NB4 (cell line): ENCODE measurements around the gene ANKS1B.

Experiments used
- DNase-seq: peaks from one replicate; pipeline ENCODE4 v3.0.0; 2010; ENCODE audit warnings: low read depth
- H3K4me3 ChIP-seq: one replicate; pipeline ENCODE4 v1.5.1; 2011; ENCODE audit warnings: mild to moderate bottlenecking, low read depth, low read length, moderate library complexity
- CTCF ChIP-seq: IDR thresholded peaks from one replicate; pipeline ENCODE4 v1.5.1; 2012; ENCODE audit warnings: low read depth, low read length
- MAX ChIP-seq: IDR thresholded peaks from 2 replicates; pipeline ENCODE4 v1.6.1; 2011; ENCODE audit warnings: low read depth, low read length
- MYC ChIP-seq: IDR thresholded peaks from 2 replicates; pipeline ENCODE4 v1.6.1; 2011; ENCODE audit warnings: low read depth, low read length
- POLR2A ChIP-seq: IDR thresholded peaks from 2 replicates; pipeline ENCODE4 v1.6.1; 2011; ENCODE audit warnings: mild to moderate bottlenecking; ENCODE audit not compliant: insufficient read length; ENCODE audit errors: extremely low read depth

Gene ANKS1B

GRCh38 chr12:99110868-99111267 lies 873.9 kb downstream of the ANKS1B start:
- no peak for TF ChIP-seq CTCF
- TF ChIP-seq MYC = no peak
- TF ChIP-seq POLR2A = no peak
- TF ChIP-seq MAX = no peak
- no peak for DNase-seq
- H3K4me3 ChIP-seq = no peak overlapping the region

- DNase-seq = no peak
- TF ChIP-seq CTCF (no peak), MAX (no peak), MYC (no peak), POLR2A (no peak)
- no peak overlapping the region for H3K4me3 ChIP-seq
Observed at GRCh38 chr12:99110212-99110611, 874.5 kb downstream of the ANKS1B start.

GRCh38 chr12:99108924-99109323 lies 875.8 kb downstream of the ANKS1B start:
- no peak overlapping the region for H3K4me3 ChIP-seq
- no peak for DNase-seq

GRCh38 chr12:99099786-99100185 lies 885.0 kb downstream of the ANKS1B start:
- no peak for DNase-seq
- H3K4me3 ChIP-seq = no peak overlapping the region
- TF ChIP-seq MAX (no peak), POLR2A (no peak), CTCF (no peak), MYC (no peak)

More at GRCh38 chr12:99108924-99109323, 875.8 kb downstream of the ANKS1B start:
- no peak for TF ChIP-seq POLR2A
- TF ChIP-seq MAX = no peak
- TF ChIP-seq CTCF = no peak
- TF ChIP-seq MYC = no peak

GRCh38 chr12:99097171-99097570 lies 887.6 kb downstream of the ANKS1B start:
- no peak for DNase-seq
- no peak overlapping the region for H3K4me3 ChIP-seq
- no peak for TF ChIP-seq MAX
- TF ChIP-seq MYC = no peak
- TF ChIP-seq CTCF = no peak
- no peak for TF ChIP-seq POLR2A

GRCh38 chr12:99093166-99093565 lies 891.6 kb downstream of the ANKS1B start:
- no peak for DNase-seq
- TF ChIP-seq MYC = no peak
- TF ChIP-seq MAX = no peak
- TF ChIP-seq POLR2A = no peak
- TF ChIP-seq CTCF = no peak
- no peak overlapping the region for H3K4me3 ChIP-seq
